GM12878 (cell line): ENCODE data around the gene CNMD. TPM values are rescaled to one million over a fixed set of nuclear protein-coding genes. Genes with fewer than 3 reads are reported as not detected.

Source experiments
- ATAC-seq: fragments of 200-7000 bp; cut with Tn5 transposase; 3 replicates; pipeline ENCODE4 v1.9.1; 2020; ENCODE audit warnings: mild to moderate bottlenecking, moderate library complexity
- BruUV-seq: library from RNA; stranded (reverse); fragments of 400-500 nt; replicated peaks from 2 replicates; lab custom pipeline; 2021; lab: Mats Ljungman, UMichigan
- CTCF ChIA-PET: fragments of 300-600 bp; sonication (Branson Sonifier 250); formaldehyde crosslinking; extraction: SDS; loops from one replicate; lab custom pipeline; 2021; ENCODE audit warnings: inconsistent platforms; lab: Yijun Ruan, JAX
- POLR2A ChIA-PET: fragments of 350-600 bp; formaldehyde crosslinking; extraction: SDS; loops from one replicate; lab custom pipeline; 2021; ENCODE audit warnings: inconsistent platforms; lab: Charles Lee
- RAD21 ChIA-PET: fragments of 300-600 bp; sonication (Branson Sonifier 250); formaldehyde crosslinking; loops from one replicate; lab custom pipeline; 2023; ENCODE audit warnings: antibody characterized with exemption; ENCODE audit not compliant: unreplicated experiment; lab: Charles Lee
- SMC1A ChIA-PET: fragments of 300-600 bp; sonication (Branson Sonifier 250); formaldehyde crosslinking; loops from one replicate; lab custom pipeline; 2023; ENCODE audit not compliant: unreplicated experiment, uncharacterized antibody; lab: Charles Lee
- DNase-seq: peaks from one replicate; pipeline ENCODE4 v3.0.0-alpha.2; 2011; ENCODE audit warnings: low read depth, low spot score
- FAIRE-seq: peaks from 3 replicates; lab custom pipeline; 2011; peaks lifted over from hg19 to GRCh38; lab: Jason Lieb, UNC
- H2AFZ ChIP-seq: 2 replicates; pipeline ENCODE4 v1.6.0; 2011; ENCODE audit warnings: low read depth, low read length, control low read depth; ENCODE audit not compliant: control insufficient read depth
- H3K27ac ChIP-seq: 2 replicates; pipeline ENCODE4 v1.5.1; 2011; ENCODE audit warnings: control low read depth; ENCODE audit not compliant: control insufficient read depth, insufficient read depth
- H3K27me3 ChIP-seq, 2 experiments: replicated peaks in 1 of 2; 2 replicates each; pipeline versions ENCODE4 v1.6.0 to v1.6.1; 2011; ENCODE audit warnings: low read length in 1 of 2; ENCODE audit not compliant: control insufficient read depth in 2 of 2, insufficient read depth in 2 of 2
- H3K36me3 ChIP-seq, 2 experiments: 2 replicates each; pipeline ENCODE4 v1.5.1; 2011; ENCODE audit warnings: low read length in 1 of 2; ENCODE audit not compliant: control insufficient read depth in 2 of 2, insufficient read depth in 2 of 2
- H3K4me1 ChIP-seq: 2 replicates; pipeline ENCODE4 v1.6.1; 2011; ENCODE audit warnings: mild to moderate bottlenecking, low read length, moderate library complexity, mixed read lengths; ENCODE audit not compliant: control insufficient read depth, insufficient read depth
- H3K4me2 ChIP-seq: 2 replicates; pipeline ENCODE4 v1.6.0; 2011; ENCODE audit warnings: control low read depth; ENCODE audit not compliant: control insufficient read depth, insufficient read depth
- H3K4me3 ChIP-seq: fragments of 200-600 bp; sonication (generic); 2 replicates; pipeline ENCODE4 v1.5.1; 2016
- H3K79me2 ChIP-seq: 2 replicates; pipeline ENCODE4 v1.6.0; 2011; ENCODE audit warnings: low read length; ENCODE audit not compliant: control insufficient read depth, insufficient read depth
- H3K9ac ChIP-seq: 2 replicates; pipeline ENCODE4 v1.8.0; 2011; ENCODE audit warnings: low read length, control low read depth, mixed read lengths; ENCODE audit not compliant: control insufficient read depth, insufficient read depth
- H3K9me3 ChIP-seq: replicated peaks from 3 replicates; pipeline ENCODE4 v1.5.1; 2011; ENCODE audit warnings: mild to moderate bottlenecking, low read length; ENCODE audit not compliant: control insufficient read depth, insufficient read depth
- H4K20me1 ChIP-seq: 2 replicates; pipeline ENCODE4 v1.6.0; 2011; ENCODE audit not compliant: control insufficient read depth, insufficient read depth
- ELK1 ChIP-seq: IDR thresholded peaks from 2 replicates; pipeline ENCODE4 v1.6.1; 2012; ENCODE audit warnings: low read depth, low read length, improper control_type of control experiment
- HCFC1 ChIP-seq: fragments of 150-350 bp; IDR thresholded peaks from 2 replicates; pipeline ENCODE4 v1.6.1; 2014; ENCODE audit warnings: low read length
- HDAC2 ChIP-seq: fragments of 200-600 bp; sonication (generic); IDR thresholded peaks from 2 replicates; pipeline ENCODE4 v1.6.1; 2017
- IRF5 ChIP-seq: fragments of 450-650 bp; IDR thresholded peaks from 2 replicates; pipeline ENCODE4 v1.6.1; 2017; ENCODE audit warnings: borderline replicate concordance
- RAD21 ChIP-seq: IDR thresholded peaks from 2 replicates; pipeline ENCODE4 v1.6.1; 2011; ENCODE audit warnings: mild to moderate bottlenecking, low read depth, low read length, moderate library complexity; ENCODE audit not compliant: insufficient read depth
- TCF3 ChIP-seq: IDR thresholded peaks from 2 replicates; pipeline ENCODE4 v1.6.1; 2012; ENCODE audit warnings: low read depth, mild to moderate bottlenecking, low read length, borderline replicate concordance; ENCODE audit not compliant: insufficient read depth
- WGBS: methylation state at CpG from one replicate; pipeline ENCODE4 v1.1.6; 2016; ENCODE audit warnings: low lambda C conversion rate; ENCODE audit not compliant: insufficient replicate concordance, insufficient coverage; ENCODE audit errors: missing lambda C conversion rate; 5-methylcytosine and 5-hydroxymethylcytosine counted together
- in situ Hi-C: fragments of 300-500 bp; cut with MboI; formaldehyde crosslinking; loops from 9 replicates; pipeline ENCODE4 v1.14.3; 2018; ENCODE audit warnings: mixed read lengths
- intact Hi-C: fragments of 100-400 bp; cut with micrococcal nuclease; formaldehyde crosslinking; loops from one replicate; pipeline ENCODE4 v1.14.2; 2022; ENCODE audit not compliant: unreplicated experiment
- polyA plus RNA-seq, 11 experiments: library from polyadenylated mRNA; depleted of rRNA in 4 of 11; unstranded in 6 of 11; stranded (reverse) in 5 of 11; fragments of >200 nt; fragmentation: Nextera tagmentation in 4 of 11; fragmentation: Illumina TruSeq in 1 of 11; extraction: Ambion mirVana in 4 of 11; extraction: Trizol in 1 of 11; gene quantifications; 1 replicate in 1 of 11; 2 replicates in 10 of 11; pipeline versions ENCODE4 v1.2.1 to v1.2.3, GENCODE V29; 2011 to 2016; ENCODE audit warnings: inconsistent platforms in 2 of 11, missing spikeins in 2 of 11, low read depth in 1 of 11
- total RNA-seq, 4 experiments: library from RNA; depleted of rRNA in 3 of 4; stranded (reverse); fragments of >200 nt in 3 of 4; fragmentation: Illumina TruSeq in 1 of 4; extraction: Trizol in 1 of 4; gene quantifications; 2 replicates each; pipeline versions ENCODE4 v1.2.1 to v1.2.3, GENCODE V29; 2013 to 2021
- TF ChIP-seq, protein P1 (sequence below): fragments of 450-650 bp; conservative IDR thresholded peaks from 2 replicates; pipeline ENCODE4 v1.6.1; 2017; ENCODE audit warnings: mild to moderate bottlenecking, moderate library complexity

The CNMD gene
- total and polyA plus RNA-seq, 10 of the 15 experiments (the other 5 are each of a cell fraction or from before 2014, with no cell fraction given), result 0.31 to 1.6 (median 0.73) TPM

GRCh38 chr13:52670726-52671125, 68.9 kb downstream of the CNMD start:
- no peaks in the 10 kb centered on the region for H3K4me1 ChIP-seq
- no peak overlapping the region for H3K9ac ChIP-seq
- no TSS peak for BruUV-seq
- no peak for DNase-seq
- H3K27ac ChIP-seq, result no peak overlapping the region
- no peak for ATAC-seq
- in situ Hi-C loops (no loop called here), intact Hi-C loops (no loop called here)
- WGBS, result 97% methylated on average over 8 of the region's 8 CpGs
- ChIA-PET RAD21 (interaction anchor here (1.1 to 1.8 kb wide), 4 partner anchors 55 to 297 kb away, joined by 4 to 7 read pairs (median 6); no protein-coding TSS in a partner anchor), POLR2A (interaction anchor here (0.6 kb wide), 1 partner anchor 14 kb away, joined by 3 read pairs; no protein-coding TSS in a partner anchor), CTCF (interaction anchor here (0.7 to 3.7 kb wide), 8 partner anchors 8 to 297 kb away, joined by 3 to 43 read pairs (median 6); no protein-coding TSS in a partner anchor), SMC1A (interaction anchor here (1.0 to 3.0 kb wide), 10 partner anchors 11 to 297 kb away, joined by 3 to 21 read pairs (median 7); partner anchors contain the start of gene SUGT1)
- H3K4me2 ChIP-seq, result no peak overlapping the region
- no peak overlapping the region for H2AFZ ChIP-seq
- FAIRE-seq, result no peak
- TF ChIP-seq IRF5, result no peak
- H3K36me3 ChIP-seq, result peaks cover 3 to 29% of the 10 kb centered on the region in 2 experiments
- H4K20me1 ChIP-seq, result no peaks in the 10 kb centered on the region
- no peaks in the 10 kb centered on the region for H3K9me3 ChIP-seq
- H3K27me3 ChIP-seq, result no peaks in the 10 kb centered on the region
- no peaks in the 10 kb centered on the region; the same call in 1 of the 2 replicates for H3K79me2 ChIP-seq
- no peak overlapping the region for H3K4me3 ChIP-seq

DNA sequence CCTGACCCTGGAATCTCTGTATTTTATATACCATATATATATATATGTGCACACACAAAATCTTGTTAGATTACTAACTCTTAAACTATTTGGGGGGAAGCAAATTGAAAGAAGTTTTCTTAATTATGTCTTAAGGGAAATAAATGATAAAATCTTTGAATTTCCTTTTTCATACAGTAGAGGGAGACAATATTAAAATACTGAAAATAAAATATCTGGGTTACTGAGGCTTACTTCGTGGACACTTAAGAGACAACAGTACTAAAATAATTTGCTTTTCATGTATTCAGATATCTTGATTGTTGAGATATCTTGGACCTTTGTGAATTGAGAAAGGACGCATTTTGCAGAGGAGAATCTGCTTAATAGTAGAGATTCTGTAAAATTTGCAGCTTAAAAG, 69.9 kb downstream of the CNMD start:
- WGBS, result 100% methylated on average over 2 of the region's 2 CpGs
- no peaks in the 10 kb centered on the region; the same call in 1 of the 2 replicates for H3K79me2 ChIP-seq
- in situ Hi-C loops (loop anchor here (5.0 to 10.0 kb wide), 2 partner anchors 138 to 295 kb away; no protein-coding TSS in a partner anchor), intact Hi-C loops (loop anchor here (5.0 kb wide), 1 partner anchor 298 kb away; no protein-coding TSS in a partner anchor)
- no peak overlapping the region for H3K4me2 ChIP-seq
- ATAC-seq (no peak), DNase-seq (no peak), FAIRE-seq (no peak)
- no peaks in the 10 kb centered on the region for H3K27me3 ChIP-seq
- H2AFZ ChIP-seq, result no peak overlapping the region
- no peaks in the 10 kb centered on the region for H3K4me1 ChIP-seq
- ChIA-PET CTCF (interaction anchor here (0.7 to 3.7 kb wide), 4 partner anchors 20 to 139 kb away, joined by 3 to 17 read pairs (median 6); no protein-coding TSS in a partner anchor), RAD21 (interaction anchor here (1.0 to 1.2 kb wide), 2 partner anchors 56 to 140 kb away, joined by 4 to 5 read pairs; no protein-coding TSS in a partner anchor), SMC1A (interaction anchor here (0.7 to 1.2 kb wide), 3 partner anchors 67 to 140 kb away, joined by 3 read pairs; no protein-coding TSS in a partner anchor), POLR2A (no interaction called here)
- peaks cover 3 to 32% of the 10 kb centered on the region in 2 experiments for H3K36me3 ChIP-seq
- no peaks in the 10 kb centered on the region for H4K20me1 ChIP-seq
- H3K9ac ChIP-seq, result no peak overlapping the region
- H3K4me3 ChIP-seq, result no peak overlapping the region
- no TSS peak for BruUV-seq
- TF ChIP-seq HDAC2 (no peak), ELK1 (no peak), RAD21 (0 out of 2 replicates have a peak, but pooled peaks have one; percentile 1), HCFC1 (no peak), TCF3 (no peak)
- TF ChIP-seq, protein P1, sequence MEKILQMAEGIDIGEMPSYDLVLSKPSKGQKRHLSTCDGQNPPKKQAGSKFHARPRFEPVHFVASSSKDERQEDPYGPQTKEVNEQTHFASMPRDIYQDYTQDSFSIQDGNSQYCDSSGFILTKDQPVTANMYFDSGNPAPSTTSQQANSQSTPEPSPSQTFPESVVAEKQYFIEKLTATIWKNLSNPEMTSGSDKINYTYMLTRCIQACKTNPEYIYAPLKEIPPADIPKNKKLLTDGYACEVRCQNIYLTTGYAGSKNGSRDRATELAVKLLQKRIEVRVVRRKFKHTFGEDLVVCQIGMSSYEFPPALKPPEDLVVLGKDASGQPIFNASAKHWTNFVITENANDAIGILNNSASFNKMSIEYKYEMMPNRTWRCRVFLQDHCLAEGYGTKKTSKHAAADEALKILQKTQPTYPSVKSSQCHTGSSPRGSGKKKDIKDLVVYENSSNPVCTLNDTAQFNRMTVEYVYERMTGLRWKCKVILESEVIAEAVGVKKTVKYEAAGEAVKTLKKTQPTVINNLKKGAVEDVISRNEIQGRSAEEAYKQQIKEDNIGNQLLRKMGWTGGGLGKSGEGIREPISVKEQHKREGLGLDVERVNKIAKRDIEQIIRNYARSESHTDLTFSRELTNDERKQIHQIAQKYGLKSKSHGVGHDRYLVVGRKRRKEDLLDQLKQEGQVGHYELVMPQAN, result no peak
- no peak overlapping the region for H3K27ac ChIP-seq
- no peaks in the 10 kb centered on the region for H3K9me3 ChIP-seq
